ENCODE results near the gene RETSAT.
"Not testable (repeated sequence)": the region's sequence is repeated elsewhere in the genome, so short reads cannot be mapped to it uniquely, and the experiment has no call there.

RETSAT gene

GRCh38 chr2:85353876-85354285 lies 447 bp downstream of the RETSAT start:
- Histone ChIP-seq H3K27me3 (ENCODE audit: insufficient read depth, poor library complexity, severe bottlenecking) (no peaks in the 10 kb centered on the region), H3K4me3 (replicated peaks; ENCODE audit: insufficient read depth, low read length) (peak overlapping the region; percentile 86), H3K27ac (replicated peaks) (peak overlapping the region; percentile 53)
- DNase-seq (ENCODE audit: low read depth in 1 of 2, low spot score in 1 of 2): peak in 1 of 2 experiments; percentile 18
- TF ChIP-seq GABPA (IDR thresholded peaks at IDR 0.05; ENCODE audit: low read depth) (no peak), POLR2AphosphoS5 (IDR thresholded peaks at IDR 0.05; ENCODE audit: low read depth) (no peak), CTCF (IDR thresholded peaks at IDR 0.05; ENCODE audit: insufficient read depth, low read length) (no peak), REST (IDR thresholded peaks at IDR 0.05; ENCODE audit: insufficient replicate concordance, low read depth) (no peak), SPI1 (IDR thresholded peaks at IDR 0.05; ENCODE audit: borderline replicate concordance, low read depth) (no peak)

- Histone ChIP-seq H3K27ac (replicated peaks) (no peak overlapping the region), H3K27me3 (ENCODE audit: insufficient read depth, poor library complexity, severe bottlenecking) (no peaks in the 10 kb centered on the region), H3K4me3 (replicated peaks; ENCODE audit: insufficient read depth, low read length) (no peak overlapping the region)
- DNase-seq (ENCODE audit: low read depth in 1 of 2, low spot score in 1 of 2): no peak
- TF ChIP-seq SPI1 (IDR thresholded peaks at IDR 0.05; ENCODE audit: borderline replicate concordance, low read depth) (no peak), REST (IDR thresholded peaks at IDR 0.05; ENCODE audit: insufficient replicate concordance, low read depth) (no peak), POLR2AphosphoS5 (IDR thresholded peaks at IDR 0.05; ENCODE audit: low read depth) (no peak), GABPA (IDR thresholded peaks at IDR 0.05; ENCODE audit: low read depth) (no peak), CTCF (IDR thresholded peaks at IDR 0.05; ENCODE audit: insufficient read depth, low read length) (no peak)
Measured at GRCh38 chr2:85347599-85347998, 6.7 kb downstream of the RETSAT start.

GRCh38 chr2:85344356-85344954 lies 9.9 kb downstream of the RETSAT start:
- Histone ChIP-seq H3K27me3 (ENCODE audit: insufficient read depth, poor library complexity, severe bottlenecking) (no peaks in the 10 kb centered on the region), H3K4me3 (replicated peaks; ENCODE audit: insufficient read depth, low read length) (no peak overlapping the region), H3K27ac (replicated peaks) (no peak overlapping the region)
- no peak for TF ChIP-seq SPI1 (IDR thresholded peaks at IDR 0.05; ENCODE audit: borderline replicate concordance, low read depth)
- TF ChIP-seq POLR2AphosphoS5 (IDR thresholded peaks at IDR 0.05; ENCODE audit: low read depth): no peak
- TF ChIP-seq GABPA (IDR thresholded peaks at IDR 0.05; ENCODE audit: low read depth): no peak
- TF ChIP-seq REST (IDR thresholded peaks at IDR 0.05; ENCODE audit: insufficient replicate concordance, low read depth): no peak
- no peak for TF ChIP-seq CTCF (IDR thresholded peaks at IDR 0.05; ENCODE audit: insufficient read depth, low read length)
- no peak for DNase-seq (ENCODE audit: low read depth in 1 of 2, low spot score in 1 of 2)

- H3K27me3 ChIP-seq (ENCODE audit: insufficient read depth, poor library complexity, severe bottlenecking); DNase-seq (ENCODE audit: low read depth in 1 of 2, low spot score in 1 of 2); H3K27ac ChIP-seq (replicated peaks); H3K4me3 ChIP-seq (replicated peaks; ENCODE audit: insufficient read depth, low read length): not testable (repeated sequence)
Measured at GRCh38 chr2:85343207-85343895, 11.0 kb downstream of the RETSAT start.

Data from HL-60 (cell line).